Measurements from ENCODE around the gene SWI5. TPM values are rescaled to one million over a fixed set of nuclear protein-coding genes. Genes with fewer than 3 reads are reported as not detected.
A peak's percentile ranks its signal among the peaks of the same experiment; 100 is the strongest.

The SWI5 gene
- total RNA-seq, 1 donor from 2014 or later: 26.0 TPM

DNA sequence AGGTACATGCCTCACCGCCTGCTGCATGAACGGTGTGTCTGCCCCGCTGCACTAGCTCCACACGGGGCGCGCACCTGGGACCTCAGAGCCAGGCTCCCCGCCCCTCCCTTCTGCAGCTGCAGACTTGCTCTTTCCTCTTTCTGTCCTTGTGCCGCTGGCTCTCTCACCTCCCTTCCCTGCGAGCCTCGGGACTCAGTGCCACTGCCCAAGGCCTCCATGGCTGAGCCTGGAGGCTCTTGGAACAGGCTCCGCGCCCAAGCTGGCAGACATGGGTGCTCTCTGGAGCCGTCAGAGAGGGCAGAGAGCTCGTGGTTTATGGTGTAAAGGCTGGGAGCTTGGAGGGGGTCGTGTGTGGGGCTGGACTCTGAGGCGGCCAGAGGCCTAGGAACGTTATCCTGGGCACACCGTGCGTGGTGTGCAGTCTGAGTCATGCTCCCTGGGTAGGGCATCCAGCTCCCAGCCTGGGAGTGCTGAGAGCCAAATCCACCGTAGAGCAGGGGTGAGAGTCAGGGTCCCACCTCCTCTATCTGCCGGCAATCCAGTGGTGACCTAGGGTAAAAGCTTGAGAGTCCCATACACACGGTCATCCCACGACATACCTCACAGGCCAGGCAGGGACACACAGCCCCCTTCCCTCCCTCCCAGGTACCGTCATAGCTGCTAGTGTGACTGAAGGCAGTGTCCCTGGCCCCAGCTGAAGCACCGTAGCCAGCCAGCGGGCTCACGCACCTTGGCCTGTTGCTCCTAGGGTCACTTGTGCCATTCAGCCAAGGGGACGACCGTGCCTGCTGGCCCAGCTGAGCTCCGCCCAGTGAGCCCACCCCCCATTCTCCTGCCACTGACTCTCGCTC lies 22.7 kb upstream of the SWI5 start:
- peaks cover 9% of the 10 kb centered on the region for H3K4me1 Mint-ChIP-seq
- no peaks in the 10 kb centered on the region for H3K27me3 Mint-ChIP-seq (ENCODE audit: low read depth)
- TF ChIP-seq, protein P1, sequence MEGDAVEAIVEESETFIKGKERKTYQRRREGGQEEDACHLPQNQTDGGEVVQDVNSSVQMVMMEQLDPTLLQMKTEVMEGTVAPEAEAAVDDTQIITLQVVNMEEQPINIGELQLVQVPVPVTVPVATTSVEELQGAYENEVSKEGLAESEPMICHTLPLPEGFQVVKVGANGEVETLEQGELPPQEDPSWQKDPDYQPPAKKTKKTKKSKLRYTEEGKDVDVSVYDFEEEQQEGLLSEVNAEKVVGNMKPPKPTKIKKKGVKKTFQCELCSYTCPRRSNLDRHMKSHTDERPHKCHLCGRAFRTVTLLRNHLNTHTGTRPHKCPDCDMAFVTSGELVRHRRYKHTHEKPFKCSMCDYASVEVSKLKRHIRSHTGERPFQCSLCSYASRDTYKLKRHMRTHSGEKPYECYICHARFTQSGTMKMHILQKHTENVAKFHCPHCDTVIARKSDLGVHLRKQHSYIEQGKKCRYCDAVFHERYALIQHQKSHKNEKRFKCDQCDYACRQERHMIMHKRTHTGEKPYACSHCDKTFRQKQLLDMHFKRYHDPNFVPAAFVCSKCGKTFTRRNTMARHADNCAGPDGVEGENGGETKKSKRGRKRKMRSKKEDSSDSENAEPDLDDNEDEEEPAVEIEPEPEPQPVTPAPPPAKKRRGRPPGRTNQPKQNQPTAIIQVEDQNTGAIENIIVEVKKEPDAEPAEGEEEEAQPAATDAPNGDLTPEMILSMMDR (IDR thresholded peaks at IDR 0.05; ENCODE audit: unreplicated experiment): no peak
- H3K27ac Mint-ChIP-seq: no peak overlapping the region
- H3K4me3 Mint-ChIP-seq: no peak overlapping the region
- no peaks in the 10 kb centered on the region for H3K9me3 Mint-ChIP-seq
- DNase-seq (ENCODE audit: low spot score in 2 of 2, unreplicated experiment in 2 of 2): no peak
- H3K36me3 Mint-ChIP-seq: peaks cover 15% of the 10 kb centered on the region

DNA sequence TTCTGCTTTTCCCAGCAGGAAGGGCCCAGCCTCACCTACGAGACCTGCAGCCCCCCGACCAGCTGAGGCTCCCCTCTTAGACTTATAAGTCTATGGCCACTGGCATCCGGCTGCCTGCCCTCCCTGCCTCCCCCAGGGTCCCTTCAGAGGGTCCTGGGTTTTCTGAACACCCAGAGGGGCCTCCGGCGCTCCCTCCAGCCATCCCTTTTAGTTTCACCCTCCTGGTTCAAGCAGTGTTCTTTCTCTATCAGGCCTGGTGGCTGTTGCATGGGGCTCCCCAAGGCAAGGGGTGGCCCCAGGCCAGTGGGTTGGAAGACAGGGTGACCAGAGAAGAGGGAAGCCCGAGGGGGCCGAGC lies 22.1 kb upstream of the SWI5 start:
- DNase-seq (ENCODE audit: low spot score in 2 of 2, unreplicated experiment in 2 of 2): no peak
- no peak overlapping the region for H3K27ac Mint-ChIP-seq

DNA sequence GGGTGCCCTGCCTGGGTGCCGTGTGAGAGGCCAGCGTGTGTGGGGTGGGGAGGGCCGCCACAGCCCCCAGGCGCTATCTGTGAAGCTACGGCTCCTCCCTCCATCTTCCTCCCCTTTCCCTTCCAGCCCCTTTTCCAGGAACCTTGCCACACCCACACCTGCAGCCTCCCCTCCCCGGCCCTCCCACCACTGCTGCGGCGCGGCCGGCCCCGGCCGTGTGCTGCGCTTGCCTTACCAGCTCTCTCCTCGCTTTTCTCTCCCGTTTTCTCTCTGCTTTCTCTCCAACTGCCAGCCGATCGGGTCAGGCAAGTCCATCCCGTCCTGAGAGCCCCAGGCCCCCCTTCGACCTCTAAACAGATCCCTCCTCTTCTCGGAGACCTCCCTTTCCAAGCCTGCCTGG lies 21.7 kb upstream of the SWI5 start:
- DNase-seq (ENCODE audit: low spot score in 2 of 2, unreplicated experiment in 2 of 2): no peak
- no peak overlapping the region for H3K4me3 Mint-ChIP-seq
- peaks cover 21% of the 10 kb centered on the region for H3K36me3 Mint-ChIP-seq
- H3K27me3 Mint-ChIP-seq (ENCODE audit: low read depth): no peaks in the 10 kb centered on the region
- peaks cover 9% of the 10 kb centered on the region for H3K4me1 Mint-ChIP-seq
- H3K27ac Mint-ChIP-seq: no peak overlapping the region
- no peaks in the 10 kb centered on the region for H3K9me3 Mint-ChIP-seq
- TF ChIP-seq, protein P1 (IDR thresholded peaks at IDR 0.05; ENCODE audit: unreplicated experiment): no peak

More for the DNA sequence above, 22.1 kb upstream of the SWI5 start:
- Mint-ChIP-seq H3K4me3 (no peak overlapping the region), H3K27me3 (ENCODE audit: low read depth) (no peaks in the 10 kb centered on the region), H3K36me3 (peaks cover 17% of the 10 kb centered on the region), H3K4me1 (peaks cover 9% of the 10 kb centered on the region), H3K9me3 (no peaks in the 10 kb centered on the region)
- TF ChIP-seq, protein P1 (IDR thresholded peaks at IDR 0.05; ENCODE audit: unreplicated experiment): no peak

DNA sequence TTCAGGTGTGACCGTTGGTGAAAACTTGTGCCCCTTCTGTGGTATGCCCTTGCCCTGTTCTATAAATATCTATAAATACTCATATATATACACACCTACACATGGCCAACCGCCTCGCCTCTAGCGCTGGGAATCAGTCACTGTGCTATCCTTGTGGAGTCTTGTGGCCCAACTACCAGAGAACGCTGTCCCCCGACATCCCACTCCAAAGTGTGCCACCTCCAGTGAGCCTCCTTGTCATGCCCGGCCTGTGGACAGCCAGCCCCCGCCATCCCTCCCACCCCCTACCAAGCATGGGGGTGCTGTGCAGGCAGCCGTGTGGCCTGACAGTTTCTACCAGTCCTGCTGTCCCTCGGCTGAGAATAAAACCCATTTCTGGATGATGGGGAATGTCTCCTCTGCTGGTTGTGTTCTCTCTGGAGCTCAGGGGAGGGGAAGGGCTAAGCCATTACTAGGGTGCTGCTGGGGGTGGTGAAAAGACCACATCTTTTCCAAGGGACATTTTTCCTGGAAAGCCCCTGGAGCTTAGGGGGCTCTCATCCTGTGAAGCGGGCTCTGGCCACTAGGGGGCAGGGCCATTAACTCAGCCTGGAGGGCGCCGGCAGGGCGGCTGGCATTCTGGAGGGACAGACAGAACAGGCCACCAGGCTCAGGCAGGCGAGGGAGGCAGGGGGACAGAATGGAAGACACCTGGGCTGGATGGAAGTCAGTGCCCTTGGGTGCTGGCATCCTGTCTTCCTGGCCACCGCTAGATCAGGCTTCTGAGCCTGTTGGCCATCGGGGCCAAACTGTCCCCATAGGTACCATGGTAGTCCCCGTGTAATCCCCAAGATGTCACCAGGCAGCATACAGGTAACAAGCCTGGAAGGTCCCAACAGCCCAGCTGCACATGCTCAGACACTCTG lies 21.0 kb upstream of the SWI5 start:
- DNase-seq (ENCODE audit: low spot score in 2 of 2, unreplicated experiment in 2 of 2): peak; percentile 52 to 82
- Mint-ChIP-seq H3K9me3 (no peaks in the 10 kb centered on the region), H3K27me3 (ENCODE audit: low read depth) (no peaks in the 10 kb centered on the region), H3K36me3 (peaks cover 24% of the 10 kb centered on the region), H3K4me1 (peaks cover 9% of the 10 kb centered on the region), H3K4me3 (no peak overlapping the region), H3K27ac (peak overlapping the region; percentile 72)
- TF ChIP-seq, protein P1 (IDR thresholded peaks at IDR 0.05; ENCODE audit: unreplicated experiment): peak; percentile 93

DNA sequence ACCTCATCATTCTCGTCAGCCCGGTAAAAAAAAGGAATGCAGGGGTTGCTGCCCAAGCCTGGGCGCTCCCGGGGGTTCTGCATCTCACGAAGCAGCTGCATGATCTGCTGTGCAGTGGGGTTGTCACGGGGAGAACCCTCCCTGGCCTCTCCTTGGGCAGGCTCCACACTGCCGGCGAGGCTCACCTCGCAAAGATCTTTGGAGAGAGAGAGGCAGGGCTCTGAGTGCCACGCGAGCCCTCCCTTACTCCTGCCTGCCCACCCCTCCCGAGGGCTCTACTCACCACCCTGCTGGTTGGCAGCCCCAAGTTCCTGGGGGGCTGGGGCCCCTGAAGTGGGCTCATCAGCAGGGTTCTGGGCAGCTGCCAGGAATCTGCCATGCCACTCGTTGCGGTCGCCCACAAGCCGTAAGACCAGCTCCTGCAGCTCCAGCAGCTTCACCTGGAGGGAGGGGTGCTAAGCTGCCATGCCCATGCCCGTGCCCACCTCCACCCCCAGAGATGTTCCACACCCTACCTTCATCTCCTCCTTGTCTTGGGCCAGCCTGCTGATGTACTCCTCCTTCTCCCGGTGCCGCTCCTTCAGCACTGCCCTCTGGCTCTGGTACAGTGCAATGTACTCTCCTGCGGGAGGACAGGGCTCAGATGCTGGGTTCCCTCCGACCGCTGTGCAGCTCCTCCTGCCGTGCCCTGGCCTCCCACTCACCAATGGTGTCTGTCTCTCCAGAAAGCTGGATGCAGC lies 18.8 kb upstream of the SWI5 start:
- peaks cover 3% of the 10 kb centered on the region for H3K4me1 Mint-ChIP-seq
- TF ChIP-seq, protein P1 (IDR thresholded peaks at IDR 0.05; ENCODE audit: unreplicated experiment): no peak
- peak overlapping the region; percentile 51 for H3K27ac Mint-ChIP-seq
- no peaks in the 10 kb centered on the region for H3K9me3 Mint-ChIP-seq
- no peak for DNase-seq (ENCODE audit: low spot score in 2 of 2, unreplicated experiment in 2 of 2)
- H3K4me3 Mint-ChIP-seq: no peak overlapping the region
- no peaks in the 10 kb centered on the region for H3K27me3 Mint-ChIP-seq (ENCODE audit: low read depth)
- peaks cover 33% of the 10 kb centered on the region for H3K36me3 Mint-ChIP-seq
